MM.1S (cell line): ENCODE results near the gene CALML3.

ENCODE experiments used
- EZH2 ChIP-seq: fragments of 300-600 bp; sonication (generic); optimal IDR thresholded peaks from 2 replicates; pipeline ENCODE3; 2017; ENCODE audit warnings: low read depth, mild to moderate bottlenecking, antibody characterized with exemption, low read length, mixed read lengths
- EZH2phosphoT487 ChIP-seq: fragments of 300-600 bp; sonication (generic); IDR thresholded peaks from 2 replicates; pipeline ENCODE4 v1.6.1; 2018; ENCODE audit warnings: antibody characterized with exemption, low read length
- TF ChIP-seq, protein P1 (sequence below): fragments of 300-600 bp; sonication (generic); IDR thresholded peaks from 2 replicates; pipeline ENCODE4 v1.5.1; 2016; ENCODE audit warnings: antibody characterized with exemption, low read length, mixed read lengths

DNA sequence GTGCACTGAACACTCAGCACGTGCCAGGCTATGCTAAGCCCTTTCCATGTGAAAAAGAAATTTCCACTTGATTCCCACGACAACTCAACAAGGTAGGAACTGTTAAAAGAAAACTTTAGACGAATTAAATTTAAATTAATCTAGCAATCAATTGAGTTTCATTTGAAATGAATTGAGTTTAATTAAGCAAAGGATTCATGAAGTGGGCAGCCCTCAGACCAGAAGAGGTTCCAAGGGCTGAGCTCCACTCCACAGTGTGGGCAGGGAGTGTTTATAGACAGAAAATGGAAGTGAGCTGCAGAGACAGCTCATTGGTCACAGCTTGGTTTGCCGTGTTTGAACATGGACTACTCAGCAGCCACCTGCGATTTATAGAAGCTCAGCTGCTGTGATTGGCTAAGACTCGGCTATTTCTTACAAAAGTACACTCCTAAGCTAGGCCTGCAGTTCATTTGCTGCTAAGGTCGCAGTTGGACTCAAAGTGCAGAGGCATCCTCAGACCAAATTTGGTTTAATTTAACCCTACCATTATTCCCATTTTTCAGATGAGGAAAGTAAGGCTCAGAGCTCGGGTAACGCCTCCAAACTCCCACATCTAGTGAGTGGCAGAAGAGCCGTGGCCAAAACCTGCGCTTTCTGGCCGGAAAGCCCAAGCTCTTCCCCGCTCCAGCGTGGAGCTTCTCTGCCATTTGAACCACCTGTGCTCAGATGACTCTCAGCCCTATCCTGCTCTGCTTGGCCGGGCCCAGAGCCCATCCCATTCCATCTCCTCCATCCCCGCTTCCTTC lies 24.9 kb downstream of the CALML3 start:
- TF ChIP-seq EZH2phosphoT487 (no peak), EZH2 (no peak)
- TF ChIP-seq, protein P1, sequence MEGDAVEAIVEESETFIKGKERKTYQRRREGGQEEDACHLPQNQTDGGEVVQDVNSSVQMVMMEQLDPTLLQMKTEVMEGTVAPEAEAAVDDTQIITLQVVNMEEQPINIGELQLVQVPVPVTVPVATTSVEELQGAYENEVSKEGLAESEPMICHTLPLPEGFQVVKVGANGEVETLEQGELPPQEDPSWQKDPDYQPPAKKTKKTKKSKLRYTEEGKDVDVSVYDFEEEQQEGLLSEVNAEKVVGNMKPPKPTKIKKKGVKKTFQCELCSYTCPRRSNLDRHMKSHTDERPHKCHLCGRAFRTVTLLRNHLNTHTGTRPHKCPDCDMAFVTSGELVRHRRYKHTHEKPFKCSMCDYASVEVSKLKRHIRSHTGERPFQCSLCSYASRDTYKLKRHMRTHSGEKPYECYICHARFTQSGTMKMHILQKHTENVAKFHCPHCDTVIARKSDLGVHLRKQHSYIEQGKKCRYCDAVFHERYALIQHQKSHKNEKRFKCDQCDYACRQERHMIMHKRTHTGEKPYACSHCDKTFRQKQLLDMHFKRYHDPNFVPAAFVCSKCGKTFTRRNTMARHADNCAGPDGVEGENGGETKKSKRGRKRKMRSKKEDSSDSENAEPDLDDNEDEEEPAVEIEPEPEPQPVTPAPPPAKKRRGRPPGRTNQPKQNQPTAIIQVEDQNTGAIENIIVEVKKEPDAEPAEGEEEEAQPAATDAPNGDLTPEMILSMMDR: no peak
